Measurements from ENCODE around the gene RPS6KA4. TPM values are rescaled to one million over a fixed set of nuclear protein-coding genes. Genes with fewer than 3 reads are reported as not detected.
A peak's percentile ranks its signal among the peaks of the same experiment; 100 is the strongest.

RPS6KA4 gene
- total and polyA plus RNA-seq, 2 donors: 14.8 to 32.7 TPM

DNA sequence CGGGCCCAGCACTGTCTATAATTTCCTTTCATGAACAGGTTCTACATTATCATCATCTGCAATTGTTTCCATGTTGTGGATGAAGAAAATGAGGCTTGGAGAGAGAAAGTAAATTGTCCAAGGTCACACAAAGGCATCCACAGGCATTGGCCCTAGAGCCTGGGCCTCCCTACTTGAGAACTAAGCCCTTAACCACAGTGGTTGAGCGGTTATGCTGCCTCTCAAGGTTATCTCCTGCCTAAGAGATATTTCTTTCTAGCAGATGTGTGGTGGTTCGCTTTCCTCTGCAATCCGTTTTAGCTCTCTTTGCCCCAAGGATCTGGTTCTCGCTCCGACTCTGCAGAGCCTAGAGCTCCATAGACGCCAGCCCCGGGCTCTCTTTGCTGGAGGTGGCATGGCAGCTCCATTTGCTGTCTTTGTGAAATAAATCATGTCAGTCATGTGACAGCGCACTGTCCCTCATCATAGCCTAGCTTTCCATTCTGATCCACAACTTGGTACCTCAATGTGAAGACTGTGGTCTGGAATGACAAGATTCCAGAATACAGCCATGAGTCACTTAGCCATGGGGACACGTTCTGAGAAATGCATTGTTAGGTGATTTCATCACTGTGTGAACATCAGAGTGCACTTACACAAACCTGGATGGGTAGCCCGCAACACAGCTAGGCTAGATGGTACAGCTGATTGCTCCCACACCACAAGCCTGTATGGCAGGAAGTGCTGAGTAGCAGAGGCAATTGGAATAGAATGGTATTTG lies 27.2 kb downstream of the RPS6KA4 start:
- H3K4me1 ChIP-seq (ENCODE audit: insufficient read depth): no peaks in the 10 kb centered on the region
- H3K4me3 ChIP-seq (ENCODE audit: low read depth, low read length): no peak overlapping the region
- no peaks in the 10 kb centered on the region for H3K36me3 ChIP-seq (ENCODE audit: insufficient read depth)
- no peak overlapping the region for H3K27ac ChIP-seq (ENCODE audit: low read depth)
- no peak for DNase-seq (ENCODE audit: extremely low spot score)
- WGBS: 90% methylated on average over 11 of the region's 11 CpGs

DNA sequence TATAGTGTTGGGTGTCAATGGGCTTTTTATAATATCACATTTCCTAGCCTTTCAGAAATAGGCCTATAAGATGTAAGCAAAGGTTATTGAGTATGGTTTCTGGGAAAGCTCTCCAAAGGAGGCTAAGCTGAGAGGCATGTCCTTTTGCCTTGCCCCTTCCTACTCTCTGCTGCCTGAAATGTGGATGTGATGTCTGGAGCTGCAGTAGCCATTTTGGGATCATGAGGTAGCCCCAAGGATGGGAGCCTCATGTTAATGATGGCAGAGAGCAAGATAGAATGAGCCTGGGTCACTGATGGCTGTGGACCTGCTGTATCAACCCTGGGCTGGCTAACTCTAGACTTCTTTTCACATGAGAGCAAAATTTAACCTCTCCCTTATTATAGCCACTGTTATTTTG lies 29.0 kb downstream of the RPS6KA4 start:
- Histone ChIP-seq H3K4me3 (ENCODE audit: low read depth, low read length) (no peak overlapping the region), H3K27ac (ENCODE audit: low read depth) (no peak overlapping the region), H3K4me1 (ENCODE audit: insufficient read depth) (no peaks in the 10 kb centered on the region), H3K36me3 (ENCODE audit: insufficient read depth) (no peaks in the 10 kb centered on the region)
- no peak for DNase-seq (ENCODE audit: extremely low spot score)

DNA sequence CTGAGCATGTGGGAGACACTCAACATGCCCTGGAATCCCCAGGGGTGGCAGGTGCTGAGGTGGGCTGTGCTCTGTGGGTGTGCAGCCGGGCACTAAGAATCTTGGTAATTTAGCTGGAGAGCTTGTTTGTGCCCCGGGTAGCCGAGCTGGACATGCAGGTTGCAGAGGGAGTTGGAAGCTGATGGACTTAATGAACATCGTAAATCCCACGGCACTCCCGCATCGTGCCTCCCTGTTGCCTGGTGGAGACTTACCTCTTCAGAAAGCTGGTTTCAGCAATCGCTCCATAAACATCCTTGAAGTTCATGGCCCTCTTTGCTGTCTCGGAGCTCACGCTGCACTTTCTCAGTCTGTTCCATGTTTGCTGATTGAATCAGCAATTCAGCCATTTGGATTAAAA lies 29.9 kb downstream of the RPS6KA4 start:
- no peak overlapping the region for H3K27ac ChIP-seq (ENCODE audit: low read depth)
- no peak for DNase-seq (ENCODE audit: extremely low spot score)
- WGBS: 62% methylated on average over 10 of the region's 10 CpGs
- H3K4me3 ChIP-seq (ENCODE audit: low read depth, low read length): no peak overlapping the region
- H3K36me3 ChIP-seq (ENCODE audit: insufficient read depth): no peaks in the 10 kb centered on the region
- H3K4me1 ChIP-seq (ENCODE audit: insufficient read depth): no peaks in the 10 kb centered on the region

DNA sequence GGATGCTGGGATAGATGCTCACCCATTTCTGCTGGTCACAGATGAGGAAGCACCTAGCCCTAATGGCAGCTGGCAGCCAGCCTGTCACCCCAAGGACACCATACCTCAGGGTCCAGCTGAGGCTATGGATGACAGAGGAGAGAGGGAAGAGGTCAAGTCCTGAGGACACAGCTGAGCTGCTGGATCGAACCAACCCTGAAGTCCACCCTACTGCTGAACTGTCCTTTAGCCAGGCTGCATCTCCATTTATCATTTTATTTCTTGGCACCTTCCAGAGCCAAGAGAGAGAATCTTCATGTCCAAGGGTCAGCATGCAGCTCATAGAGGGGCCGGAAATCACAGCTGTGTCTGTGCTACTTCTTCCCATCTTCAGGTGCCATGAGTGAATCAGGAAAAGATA lies 30.9 kb downstream of the RPS6KA4 start:
- no peaks in the 10 kb centered on the region for H3K4me1 ChIP-seq (ENCODE audit: insufficient read depth)

DNA sequence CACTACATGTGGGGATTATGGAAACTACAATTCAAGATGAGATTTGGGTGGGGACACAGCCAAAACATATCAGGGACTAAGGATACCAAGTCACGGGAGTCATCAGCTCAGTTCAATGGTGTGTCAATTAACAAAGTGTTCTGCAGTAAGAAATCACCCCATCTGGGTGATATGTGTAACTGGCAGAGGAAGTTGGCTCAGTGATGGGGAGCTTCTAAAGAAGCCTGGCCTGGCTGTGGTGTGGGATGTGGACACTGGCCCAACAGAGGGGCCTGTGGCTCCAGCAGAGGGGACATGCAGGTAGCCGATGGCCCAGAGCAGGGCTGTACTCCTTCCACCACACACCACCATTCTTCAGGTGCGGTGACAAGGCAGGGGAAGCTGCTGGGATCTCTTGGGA lies 31.6 kb downstream of the RPS6KA4 start:
- Histone ChIP-seq H3K4me3 (ENCODE audit: low read depth, low read length) (no peak overlapping the region), H3K27ac (ENCODE audit: low read depth) (no peak overlapping the region), H3K4me1 (ENCODE audit: insufficient read depth) (no peaks in the 10 kb centered on the region), H3K36me3 (ENCODE audit: insufficient read depth) (no peaks in the 10 kb centered on the region)
- 95% methylated on average over 3 of the region's 3 CpGs for WGBS
- DNase-seq (ENCODE audit: extremely low spot score): no peak

More for the DNA sequence above, 30.9 kb downstream of the RPS6KA4 start:
- no peak overlapping the region for H3K4me3 ChIP-seq (ENCODE audit: low read depth, low read length)
- no peaks in the 10 kb centered on the region for H3K36me3 ChIP-seq (ENCODE audit: insufficient read depth)
- no peak for DNase-seq (ENCODE audit: extremely low spot score)
- H3K27ac ChIP-seq (ENCODE audit: low read depth): no peak overlapping the region
- 92% methylated on average over 2 of the region's 2 CpGs for WGBS

DNA sequence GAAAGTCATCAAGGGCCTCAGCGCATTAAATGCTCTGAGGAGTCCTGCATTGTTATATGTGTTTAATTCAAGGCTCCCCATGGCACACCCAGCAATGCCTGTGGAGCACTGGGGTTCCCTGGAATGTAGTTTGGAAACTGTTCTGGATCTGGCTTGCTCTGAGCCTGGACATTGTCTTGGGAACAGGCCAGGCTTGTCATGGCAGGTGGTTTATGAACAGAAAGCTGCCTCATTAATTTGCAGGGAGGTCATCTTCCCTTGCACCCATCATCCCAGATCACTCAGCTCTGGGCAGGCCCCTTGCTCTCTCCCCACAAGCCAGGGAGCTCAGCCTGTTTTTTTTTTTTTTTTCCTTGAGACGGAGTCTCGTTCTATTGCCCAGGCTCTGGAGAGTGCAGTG lies 32.9 kb downstream of the RPS6KA4 start:
- Histone ChIP-seq H3K27ac (ENCODE audit: low read depth) (no peak overlapping the region), H3K4me3 (ENCODE audit: low read depth, low read length) (no peak overlapping the region), H3K36me3 (ENCODE audit: insufficient read depth) (no peaks in the 10 kb centered on the region), H3K4me1 (ENCODE audit: insufficient read depth) (no peaks in the 10 kb centered on the region)
- DNase-seq (ENCODE audit: extremely low spot score): no peak
- 71% methylated on average over 3 of the region's 3 CpGs for WGBS

DNA sequence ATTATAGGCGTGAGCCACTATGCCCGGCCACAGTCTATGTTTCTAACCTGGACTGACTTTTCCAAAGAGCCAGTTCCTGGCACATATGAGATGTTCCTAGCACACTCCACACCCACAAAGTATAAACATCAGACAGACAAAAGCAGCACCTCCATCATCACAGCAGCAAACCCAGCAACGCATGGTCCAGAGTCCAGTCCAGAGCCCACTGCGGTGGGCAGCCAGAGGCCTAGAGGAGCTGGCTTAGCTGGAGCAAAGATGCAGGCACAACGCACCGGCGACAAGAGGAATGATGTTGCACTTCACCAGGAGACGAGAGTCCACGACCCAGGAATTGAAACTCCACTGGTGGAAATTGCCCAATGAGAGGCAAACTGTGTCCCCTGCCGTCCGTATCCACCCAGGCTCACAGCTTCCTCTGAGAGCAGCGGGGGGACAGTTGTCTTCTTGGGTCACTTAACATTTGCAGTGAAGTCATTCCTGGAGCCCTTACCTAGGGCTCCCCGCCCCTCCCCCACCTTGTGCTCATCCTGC lies 36.6 kb downstream of the RPS6KA4 start:
- Histone ChIP-seq H3K4me3 (ENCODE audit: low read depth, low read length) (no peak overlapping the region), H3K27ac (ENCODE audit: low read depth) (no peak overlapping the region), H3K36me3 (ENCODE audit: insufficient read depth) (no peaks in the 10 kb centered on the region), H3K4me1 (ENCODE audit: insufficient read depth) (no peaks in the 10 kb centered on the region)
- DNase-seq (ENCODE audit: extremely low spot score): no peak
- 67% methylated on average over 13 of the region's 13 CpGs for WGBS

DNA sequence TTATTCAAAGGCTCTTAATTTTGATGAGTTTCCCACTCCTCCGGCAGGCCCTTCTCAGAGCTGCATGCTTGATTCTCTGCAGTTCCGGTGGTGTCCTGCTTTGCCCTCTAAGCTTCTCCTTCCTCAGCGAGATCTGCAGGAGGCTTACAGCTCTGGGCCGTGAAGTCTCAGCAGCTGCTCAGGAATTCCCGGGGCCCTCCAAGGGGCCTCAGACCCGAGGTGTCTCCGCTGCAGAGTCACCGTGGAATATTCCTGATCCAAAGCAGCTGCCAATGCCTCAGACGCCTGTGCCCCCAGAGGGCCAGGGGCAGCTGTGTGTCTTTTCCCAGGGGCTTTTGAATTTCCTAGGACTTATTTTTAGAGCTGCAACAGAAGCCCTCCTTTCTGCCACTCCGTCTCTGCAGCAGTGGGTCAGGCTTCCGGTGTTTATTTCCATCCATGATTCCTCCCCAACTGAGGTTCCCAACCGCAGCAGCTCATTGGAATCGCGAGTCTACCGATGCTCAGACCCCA lies 37.2 kb downstream of the RPS6KA4 start:
- 15% methylated on average over 15 of the region's 15 CpGs for WGBS
- DNase-seq (ENCODE audit: extremely low spot score): no peak
- Histone ChIP-seq H3K4me1 (ENCODE audit: insufficient read depth) (no peaks in the 10 kb centered on the region), H3K4me3 (ENCODE audit: low read depth, low read length) (no peak overlapping the region), H3K27ac (ENCODE audit: low read depth) (no peak overlapping the region), H3K36me3 (ENCODE audit: insufficient read depth) (no peaks in the 10 kb centered on the region)

DNA sequence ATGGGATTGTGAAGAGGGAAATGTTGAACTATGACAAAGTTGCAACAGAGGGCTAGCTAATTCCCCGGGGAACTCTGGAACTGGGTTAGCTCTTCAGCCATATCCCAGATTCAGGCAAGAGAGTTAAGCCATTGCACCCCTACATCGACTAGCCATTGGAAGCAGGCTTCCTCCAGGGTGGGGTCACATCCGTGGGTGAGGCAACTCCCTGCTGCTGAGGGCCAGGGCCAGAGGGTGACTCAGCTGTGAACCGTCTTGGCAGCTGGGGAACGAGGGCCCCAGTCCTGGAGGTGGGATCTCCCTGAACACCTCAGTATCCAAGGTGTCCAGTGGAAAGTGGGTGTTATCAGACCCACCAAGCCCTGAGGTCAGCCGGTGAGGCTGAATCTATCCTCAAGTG lies 41.1 kb downstream of the RPS6KA4 start:
- Histone ChIP-seq H3K4me1 (ENCODE audit: insufficient read depth) (no peaks in the 10 kb centered on the region), H3K4me3 (ENCODE audit: low read depth, low read length) (no peak overlapping the region), H3K36me3 (ENCODE audit: insufficient read depth) (no peaks in the 10 kb centered on the region), H3K27ac (ENCODE audit: low read depth) (no peak overlapping the region)
- 59% methylated on average over 6 of the region's 6 CpGs for WGBS
- DNase-seq (ENCODE audit: extremely low spot score): no peak

DNA sequence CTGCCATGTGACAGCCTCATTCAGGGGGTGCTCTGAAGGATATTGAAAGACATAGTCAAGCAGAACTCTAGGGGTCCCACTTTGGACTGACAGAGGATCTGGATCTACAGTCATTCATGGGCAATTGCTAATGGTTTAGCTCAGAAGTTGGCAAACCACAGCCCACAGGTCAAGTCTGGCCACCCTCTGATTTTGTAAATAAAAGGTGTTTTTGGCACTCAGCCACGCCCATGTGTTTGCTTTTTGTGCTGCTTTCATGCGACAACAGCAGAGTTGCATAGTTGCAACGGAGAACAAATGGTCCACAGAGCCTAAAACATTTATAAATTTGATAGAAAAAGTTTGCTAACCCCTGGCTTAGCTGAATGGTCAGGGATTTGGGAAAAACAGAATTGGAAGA lies 41.7 kb downstream of the RPS6KA4 start:
- WGBS: 83% methylated on average over 3 of the region's 3 CpGs
- H3K36me3 ChIP-seq (ENCODE audit: insufficient read depth): no peaks in the 10 kb centered on the region
- no peak overlapping the region for H3K4me3 ChIP-seq (ENCODE audit: low read depth, low read length)
- no peak overlapping the region for H3K27ac ChIP-seq (ENCODE audit: low read depth)
- no peaks in the 10 kb centered on the region for H3K4me1 ChIP-seq (ENCODE audit: insufficient read depth)
- DNase-seq (ENCODE audit: extremely low spot score): no peak

DNA sequence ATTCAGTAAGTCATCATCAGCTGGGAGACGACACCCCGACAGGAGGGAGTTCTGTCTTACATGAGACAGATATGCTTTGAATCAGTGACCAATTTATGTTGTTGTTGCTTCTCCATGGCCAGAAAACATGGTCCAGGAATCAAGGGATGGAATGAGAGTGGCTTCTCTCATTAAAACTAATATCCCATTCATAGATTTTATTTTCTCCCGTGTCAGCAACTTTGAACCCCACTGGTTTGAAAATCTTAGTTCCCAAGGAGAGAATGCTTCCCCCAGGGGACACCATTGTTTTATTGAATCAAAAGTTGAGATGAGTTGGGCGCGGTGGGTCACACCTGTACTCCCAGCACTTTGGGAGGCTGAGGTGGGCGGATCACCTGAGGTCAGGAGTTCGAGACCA lies 42.8 kb downstream of the RPS6KA4 start:
- H3K36me3 ChIP-seq (ENCODE audit: insufficient read depth): no peaks in the 10 kb centered on the region
- H3K4me1 ChIP-seq (ENCODE audit: insufficient read depth): no peaks in the 10 kb centered on the region

DNA sequence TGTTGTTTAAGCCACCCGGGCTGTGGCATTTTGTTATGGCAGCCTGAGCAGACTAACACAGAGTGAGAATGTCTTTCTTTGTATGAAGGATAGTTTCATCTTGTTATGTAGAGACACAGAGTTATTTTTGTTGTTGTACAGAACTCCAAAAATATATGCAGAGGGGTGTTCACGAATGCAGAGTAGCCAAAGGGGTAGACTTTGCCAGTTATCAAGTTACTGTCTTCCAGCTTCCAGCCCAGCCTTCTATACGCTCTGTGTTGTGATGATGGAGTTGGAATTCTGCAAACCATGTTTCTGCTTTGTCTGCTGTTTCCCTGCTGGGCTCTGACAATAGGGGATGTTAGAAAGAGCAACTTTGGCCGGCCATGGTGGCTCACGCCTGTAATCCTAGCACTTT lies 44.1 kb downstream of the RPS6KA4 start:
- Histone ChIP-seq H3K36me3 (ENCODE audit: insufficient read depth) (no peaks in the 10 kb centered on the region), H3K4me1 (ENCODE audit: insufficient read depth) (no peaks in the 10 kb centered on the region), H3K27ac (ENCODE audit: low read depth) (no peak overlapping the region), H3K4me3 (ENCODE audit: low read depth, low read length) (no peak overlapping the region)
- WGBS: 83% methylated on average over 5 of the region's 5 CpGs
- DNase-seq (ENCODE audit: extremely low spot score): no peak

More for the DNA sequence above, 42.8 kb downstream of the RPS6KA4 start:
- no peak for DNase-seq (ENCODE audit: extremely low spot score)
- 95% methylated on average over 7 of the region's 7 CpGs for WGBS
- H3K4me3 ChIP-seq (ENCODE audit: low read depth, low read length): no peak overlapping the region
- H3K27ac ChIP-seq (ENCODE audit: low read depth): no peak overlapping the region

DNA sequence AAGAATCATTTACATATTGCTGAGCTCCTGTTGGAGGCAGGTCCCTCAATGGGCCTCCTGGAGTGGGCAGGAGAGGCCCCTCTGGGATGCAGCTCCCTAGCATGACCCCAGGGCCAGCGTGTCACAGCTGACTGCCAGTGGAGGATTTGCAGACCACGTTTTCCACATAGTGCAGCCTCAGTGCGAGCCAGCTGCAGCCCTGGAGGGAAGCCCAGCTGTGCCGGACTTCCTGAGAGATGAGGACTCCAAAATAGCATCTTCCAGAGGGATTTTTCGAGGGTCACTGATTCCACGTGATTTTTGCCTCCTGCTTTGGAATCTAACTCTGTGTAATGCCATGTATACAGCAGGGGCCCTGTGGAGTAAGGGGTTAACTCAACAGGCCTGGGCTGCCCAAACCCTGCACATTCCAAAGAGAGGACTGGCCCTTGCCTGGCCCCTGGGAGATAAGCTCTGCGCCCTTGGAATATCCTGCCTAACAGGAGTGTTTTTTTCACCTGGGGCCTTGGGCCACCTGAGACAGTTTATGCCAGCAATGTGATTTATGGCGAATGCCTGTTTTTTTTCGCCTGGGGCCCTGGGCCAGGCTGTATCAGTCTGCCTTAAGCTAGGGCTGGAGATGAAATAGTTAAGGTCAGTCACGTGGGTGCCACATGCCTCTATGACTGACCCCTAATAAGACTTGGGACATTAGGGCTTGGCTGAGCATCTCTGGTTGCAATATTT lies 47.4 kb downstream of the RPS6KA4 start:
- peak overlapping the region; percentile 12 for H3K27ac ChIP-seq (ENCODE audit: low read depth)
- no peaks in the 10 kb centered on the region for H3K4me1 ChIP-seq (ENCODE audit: insufficient read depth)
- WGBS: 20% methylated on average over 10 of the region's 10 CpGs
- no peak overlapping the region for H3K4me3 ChIP-seq (ENCODE audit: low read depth, low read length)
- no peak for DNase-seq (ENCODE audit: extremely low spot score)
- no peaks in the 10 kb centered on the region for H3K36me3 ChIP-seq (ENCODE audit: insufficient read depth)

DNA sequence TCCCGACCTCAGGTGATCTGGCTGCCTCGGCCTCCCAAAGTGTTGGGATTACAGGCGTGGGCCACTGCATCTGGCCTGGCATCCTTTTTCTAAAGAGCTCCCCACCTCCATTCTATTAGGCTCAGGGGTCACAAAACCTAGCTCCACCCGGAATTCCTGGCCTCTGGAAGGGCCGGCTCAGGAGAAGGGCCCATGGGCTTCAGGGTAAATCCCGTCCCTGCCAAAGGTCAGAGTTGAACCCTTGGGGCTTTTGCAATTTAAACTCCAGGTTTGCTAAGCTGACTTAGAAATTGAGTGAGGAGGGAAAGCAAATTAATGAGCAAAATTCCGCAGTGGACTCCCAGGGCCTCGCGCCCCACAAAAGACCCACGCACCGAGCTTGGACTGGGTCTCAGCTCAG lies 48.3 kb downstream of the RPS6KA4 start:
- Histone ChIP-seq H3K36me3 (ENCODE audit: insufficient read depth) (no peaks in the 10 kb centered on the region), H3K4me3 (ENCODE audit: low read depth, low read length) (no peak overlapping the region), H3K4me1 (ENCODE audit: insufficient read depth) (no peaks in the 10 kb centered on the region), H3K27ac (ENCODE audit: low read depth) (no peak overlapping the region)
- no peak for DNase-seq (ENCODE audit: extremely low spot score)
- WGBS: 90% methylated on average over 11 of the region's 11 CpGs
